NK-92 (cell line): ENCODE results near the gene FBXO2.

ENCODE experiments used
- DNase-seq: peaks from one replicate; lab custom pipeline; 2025; ENCODE audit not compliant: unreplicated experiment; lab: John Stamatoyannopoulos, UW

FBXO2 gene

DNA sequence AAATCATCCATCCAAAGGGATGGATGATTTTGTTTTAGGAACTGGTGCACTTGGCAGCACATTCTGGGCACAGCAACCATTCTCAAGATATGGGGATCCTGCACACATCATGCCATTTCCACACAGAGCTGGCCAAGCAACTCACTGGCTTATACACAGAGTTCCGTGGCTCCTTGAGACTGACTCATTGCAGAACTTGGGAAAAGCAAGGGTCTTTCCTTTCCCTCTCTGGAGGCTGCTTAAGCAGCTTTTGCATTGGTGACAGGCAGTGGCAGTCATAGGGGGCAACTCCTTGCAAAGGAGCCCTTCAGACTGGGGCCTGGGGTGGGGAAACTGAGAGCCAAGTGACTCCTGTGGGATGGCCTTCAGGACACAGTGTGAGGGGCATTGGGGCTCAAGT is 28.6 kb upstream of the FBXO2 start:
- DNase-seq, result no peak

DNA sequence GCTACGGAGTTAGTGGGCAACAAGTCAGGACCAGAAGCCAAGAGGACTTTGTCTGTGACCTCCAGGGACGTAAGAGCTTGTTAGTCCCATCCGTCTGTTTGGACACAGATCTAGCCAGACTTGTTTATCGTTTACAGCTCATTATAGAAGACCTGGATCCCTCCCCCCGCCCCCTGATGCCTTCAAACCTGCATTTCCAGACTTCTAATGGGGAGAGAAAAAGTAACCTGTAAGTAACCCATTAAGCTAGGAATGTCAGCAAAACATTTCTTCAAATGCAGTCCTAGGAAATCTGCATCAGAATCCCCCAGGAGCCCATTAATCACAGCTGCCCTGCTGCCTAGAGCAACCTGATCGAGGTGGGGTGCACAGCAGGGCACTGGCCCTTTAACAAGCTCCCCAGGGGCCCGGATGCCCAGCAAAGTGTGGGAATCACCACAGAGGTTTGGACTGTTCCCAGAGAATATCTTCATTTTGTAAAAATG is 28.1 kb upstream of the FBXO2 start:
- no peak for DNase-seq

DNA sequence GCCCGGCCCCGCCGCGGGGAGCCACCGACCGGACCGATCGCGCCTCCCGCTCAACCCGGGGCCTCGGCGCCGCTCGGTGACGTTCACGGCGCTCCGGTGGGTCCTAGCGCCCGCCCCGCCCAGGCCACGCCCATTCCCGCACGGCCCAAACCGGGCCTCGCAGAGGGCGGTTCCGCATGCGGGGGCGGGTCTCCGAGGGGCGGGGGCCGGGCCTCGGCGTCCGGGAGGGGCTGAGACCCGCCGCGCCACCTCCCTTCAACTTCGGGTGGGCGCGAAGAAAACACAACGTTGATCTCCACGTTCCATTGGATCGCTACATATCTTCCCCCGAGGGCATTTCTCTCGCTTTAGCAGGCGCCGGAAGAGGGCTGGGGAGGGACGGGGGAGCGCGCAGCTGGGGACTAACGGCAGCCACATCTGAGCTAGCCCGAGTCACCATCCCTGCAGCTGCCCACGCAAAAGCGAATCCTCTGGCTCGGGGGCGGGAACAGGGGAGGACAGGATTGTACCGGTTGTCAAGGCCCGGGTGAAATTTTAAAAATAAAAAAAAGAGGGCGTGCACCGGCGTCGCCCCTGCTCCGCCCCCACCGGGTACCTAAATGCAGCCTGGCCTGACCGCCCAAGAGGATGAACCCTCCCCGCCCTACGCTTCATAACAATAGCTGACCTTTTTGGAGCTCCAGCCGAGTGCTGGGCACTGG is 27.0 kb upstream of the FBXO2 start, which contains the start of gene MAD2L2:
MAD2L2 (minus strand) TSS at position 78 of the 701 bp plus-strand sequence. CDS start 547 bp downstream, outside the sequence.
- DNase-seq, result no peak

DNA sequence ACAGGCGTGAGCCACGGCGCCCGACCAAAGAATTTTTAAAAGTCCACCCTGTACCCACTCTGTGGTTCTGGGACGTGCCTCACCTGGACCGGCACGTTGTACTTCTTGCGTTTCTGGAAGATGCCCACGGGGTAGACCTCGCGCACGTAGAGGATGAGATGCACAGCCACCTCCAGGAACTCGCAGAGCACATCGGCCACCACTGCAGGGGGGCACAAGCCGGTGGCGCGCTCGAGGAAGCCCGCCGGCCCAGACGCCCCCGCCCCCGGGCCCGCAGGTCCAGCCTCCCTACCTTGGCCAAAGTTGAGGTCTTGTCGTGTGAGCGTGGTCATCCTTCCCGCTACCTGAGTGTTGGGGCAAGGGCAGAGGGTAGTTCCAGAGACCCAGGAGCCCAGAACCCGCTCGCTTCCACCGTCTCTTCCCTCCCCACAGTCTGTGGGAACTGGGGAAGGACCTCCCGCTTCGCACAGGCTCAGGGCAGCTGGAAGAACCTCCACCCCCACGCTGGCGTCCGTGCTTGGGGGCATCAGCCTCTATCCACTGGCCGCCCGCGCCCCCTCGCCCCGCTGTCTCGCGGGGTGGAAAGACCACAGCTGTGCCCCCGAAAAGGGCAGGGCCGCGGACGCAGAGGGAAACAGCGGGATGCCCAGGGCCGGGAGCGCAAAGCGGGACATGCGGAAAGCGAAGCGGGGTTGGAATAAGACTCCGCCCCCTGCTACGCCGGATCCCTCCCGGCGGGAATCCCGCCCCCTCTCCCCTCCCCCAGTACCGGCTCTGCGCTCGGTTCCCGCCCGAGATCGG is 26.2 kb upstream of the FBXO2 start:
- DNase-seq, result no peak

DNA sequence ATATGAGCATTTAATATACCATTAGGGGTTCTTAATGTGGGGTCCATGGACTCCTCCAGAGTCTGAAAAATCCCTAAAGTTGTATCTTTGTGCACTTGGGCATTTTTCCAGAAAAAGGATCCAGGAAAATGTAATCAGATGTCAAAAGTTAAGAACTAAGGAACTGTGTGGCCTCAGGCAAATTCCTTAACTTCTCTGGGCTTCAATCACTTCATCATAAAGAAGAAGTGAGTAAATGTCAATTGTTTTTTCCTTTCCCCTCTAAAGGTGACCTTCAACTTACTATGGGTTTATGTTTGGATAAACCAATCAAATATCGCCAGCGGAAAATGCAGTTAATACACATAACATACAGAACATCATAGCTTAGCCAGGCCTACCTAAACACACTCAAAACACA is 24.2 kb upstream of the FBXO2 start:
- no peak for DNase-seq

DNA sequence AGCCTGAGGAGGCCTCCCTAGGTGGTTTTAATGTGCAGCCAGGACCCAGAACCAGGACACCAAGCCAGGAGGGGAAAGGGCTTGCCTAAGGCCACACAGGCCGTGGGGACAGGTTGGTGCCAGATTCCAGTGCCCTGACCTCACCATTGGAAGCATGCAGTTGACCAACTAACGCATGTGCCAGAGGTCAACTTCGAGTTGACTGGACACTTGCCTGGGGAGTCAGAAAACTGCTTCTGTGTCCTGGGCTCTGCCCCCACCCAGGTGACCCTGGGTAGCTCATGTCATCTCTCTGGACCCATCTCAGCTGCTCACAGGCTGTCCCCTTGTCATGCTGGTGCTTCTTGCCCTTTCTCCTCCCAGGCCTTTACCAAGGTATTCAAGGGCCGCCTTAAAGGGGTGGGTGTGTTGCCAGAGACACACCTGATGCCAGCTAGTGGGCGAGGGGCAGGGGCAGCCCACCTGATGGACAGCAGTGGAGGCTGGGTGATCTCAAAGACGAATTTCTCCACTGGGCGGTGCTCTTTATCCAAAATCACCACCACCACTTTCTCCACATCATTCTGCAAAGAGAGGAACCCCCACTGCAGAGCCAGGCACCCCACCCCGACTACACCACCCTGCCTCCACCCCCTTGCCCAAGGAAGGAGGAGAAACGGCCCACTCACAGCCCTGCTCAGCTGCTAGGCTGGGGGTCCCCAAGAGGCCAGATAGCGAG is 22.3 kb upstream of the FBXO2 start:
- no peak for DNase-seq

DNA sequence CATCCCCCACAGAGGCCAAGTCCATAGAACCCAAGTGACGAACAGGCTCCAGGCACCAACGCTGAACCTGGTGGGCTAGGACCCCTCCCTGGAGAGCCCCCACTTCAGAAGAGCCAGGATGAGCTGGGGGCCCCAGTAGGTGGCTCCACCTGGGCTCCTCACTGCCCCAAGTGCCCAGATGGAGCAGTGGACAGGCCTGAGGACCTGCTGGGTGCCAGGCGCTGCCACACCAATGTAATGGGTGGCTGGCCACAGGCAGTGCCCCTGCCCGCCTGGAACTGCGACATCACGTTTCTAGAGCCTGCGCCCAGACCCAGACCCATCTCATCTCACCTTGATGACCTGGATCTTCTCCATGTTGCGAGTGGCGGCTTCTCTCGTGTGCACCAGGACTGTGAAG is 21.1 kb upstream of the FBXO2 start:
- DNase-seq, result no peak

DNA sequence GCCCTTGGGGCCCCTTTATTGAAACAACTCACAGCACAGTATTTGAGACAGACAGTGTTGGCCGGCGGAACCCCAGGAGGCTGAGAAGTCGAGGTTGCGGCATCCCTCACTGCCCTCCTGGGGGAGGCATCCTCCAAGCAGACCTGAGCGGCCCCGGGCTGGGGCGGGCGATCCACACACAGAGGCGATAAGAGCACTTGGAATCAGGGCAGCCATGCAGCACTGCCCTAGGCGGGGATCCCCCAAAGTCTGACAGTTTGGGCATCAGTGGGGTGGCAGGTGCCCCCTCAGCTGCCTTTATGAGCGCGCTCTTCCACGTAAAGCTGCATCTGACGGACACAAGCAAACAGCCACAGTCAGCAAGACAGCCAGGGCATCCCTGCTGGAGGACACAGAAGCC is 20.3 kb upstream of the FBXO2 start:
- no peak for DNase-seq

DNA sequence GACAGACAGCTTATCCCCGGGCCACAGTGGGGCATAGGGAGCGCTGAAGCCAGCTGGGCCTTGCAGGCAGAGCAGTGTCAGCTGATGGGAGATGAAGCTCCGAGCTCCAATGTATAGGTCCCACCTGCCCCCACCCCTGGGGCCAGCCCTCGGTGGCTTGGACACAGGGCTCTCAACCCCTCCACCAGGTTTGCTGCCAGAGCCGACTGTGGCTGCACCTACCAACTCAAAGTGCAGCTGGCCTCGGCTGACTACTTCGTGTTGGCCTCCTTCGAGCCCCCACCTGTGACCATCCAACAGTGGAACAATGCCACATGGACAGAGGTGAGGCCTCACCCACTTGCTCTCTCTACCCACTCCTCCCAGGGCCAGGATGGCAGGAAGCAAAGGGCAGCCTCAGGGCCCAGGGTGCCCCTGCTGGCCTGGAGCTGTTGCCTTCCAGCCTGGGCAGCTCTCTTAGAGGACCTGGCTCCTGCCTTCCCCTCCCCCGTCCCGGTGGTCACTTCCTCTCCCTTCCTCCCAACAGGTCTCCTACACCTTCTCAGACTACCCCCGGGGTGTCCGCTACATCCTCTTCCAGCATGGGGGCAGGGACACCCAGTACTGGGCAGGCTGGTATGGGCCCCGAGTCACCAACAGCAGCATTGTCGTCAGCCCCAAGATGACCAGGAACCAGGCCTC is 19.0 kb upstream of the FBXO2 start:
- DNase-seq, result no peak

DNA sequence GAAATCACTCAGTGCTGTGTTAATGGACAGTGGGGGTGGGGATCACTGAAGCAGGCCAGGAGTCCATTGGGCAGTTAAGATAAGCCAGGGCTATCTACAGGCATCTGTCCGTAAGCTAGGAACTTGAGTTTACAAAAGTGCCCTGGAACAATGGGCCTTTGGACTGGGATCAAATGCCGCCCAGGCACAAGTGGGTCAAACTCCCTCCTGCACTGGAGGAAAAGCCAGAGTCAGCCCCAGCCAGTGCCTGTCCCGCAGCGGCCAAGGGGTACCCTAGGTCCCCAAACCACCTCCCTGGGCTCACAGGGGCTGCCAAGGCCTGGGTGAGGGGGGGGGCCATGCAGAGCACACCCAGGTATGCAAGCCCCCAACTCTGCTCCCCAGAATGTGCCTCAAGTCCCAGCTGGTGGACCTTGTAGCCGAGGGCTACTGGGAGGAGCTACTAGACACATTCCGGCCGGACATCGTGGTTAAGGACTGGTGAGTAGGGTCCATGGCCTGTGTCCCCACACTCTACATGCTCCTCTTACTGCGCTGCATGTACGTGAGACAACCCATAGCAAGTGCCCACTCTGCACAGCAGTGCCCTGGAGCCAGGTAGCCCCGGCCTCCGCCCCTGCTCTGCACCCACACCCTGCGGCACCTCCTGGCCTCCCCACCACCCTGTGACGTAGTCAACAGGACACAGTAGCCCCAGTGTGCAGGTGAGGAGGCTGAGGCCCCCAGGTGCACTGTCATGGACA is 17.5 kb upstream of the FBXO2 start:
- no peak for DNase-seq

DNA sequence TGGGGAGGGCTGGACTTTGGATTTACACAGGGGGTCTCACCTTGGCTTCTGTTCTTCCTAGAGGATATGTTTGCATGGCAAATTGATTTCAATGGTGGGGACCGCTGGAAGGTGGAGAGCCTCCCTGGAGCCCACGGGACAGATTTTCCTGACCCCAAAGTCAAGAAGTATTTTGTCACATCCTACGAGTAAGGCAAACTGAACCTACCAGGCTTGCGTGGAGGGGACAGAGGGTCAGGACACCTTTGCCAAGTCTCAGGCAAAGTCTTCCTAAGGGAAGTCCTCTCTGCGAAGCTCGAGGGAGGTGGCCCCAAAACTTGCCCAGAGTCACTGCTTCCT is 16.9 kb upstream of the FBXO2 start:
- DNase-seq, result no peak

DNA sequence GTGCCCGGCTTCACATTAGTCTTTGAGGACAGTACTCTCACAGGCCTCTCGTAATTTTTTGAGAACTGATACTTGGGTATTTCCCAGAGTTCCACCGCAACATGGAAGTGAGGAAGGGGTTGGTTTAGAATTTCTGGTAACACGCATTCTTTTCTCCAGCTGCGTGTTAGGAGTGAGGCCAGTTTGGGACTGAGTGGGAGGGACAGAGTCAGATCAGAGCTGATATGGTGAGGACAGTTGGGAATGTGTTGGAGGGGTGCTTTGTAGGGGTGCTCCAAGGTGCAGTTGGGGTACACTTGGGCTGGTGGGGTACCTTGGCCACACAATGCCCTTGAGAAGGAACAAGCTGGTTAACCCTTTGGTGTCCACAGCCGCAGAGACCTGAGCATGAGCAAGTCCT is 16.5 kb upstream of the FBXO2 start:
- DNase-seq, result no peak

DNA sequence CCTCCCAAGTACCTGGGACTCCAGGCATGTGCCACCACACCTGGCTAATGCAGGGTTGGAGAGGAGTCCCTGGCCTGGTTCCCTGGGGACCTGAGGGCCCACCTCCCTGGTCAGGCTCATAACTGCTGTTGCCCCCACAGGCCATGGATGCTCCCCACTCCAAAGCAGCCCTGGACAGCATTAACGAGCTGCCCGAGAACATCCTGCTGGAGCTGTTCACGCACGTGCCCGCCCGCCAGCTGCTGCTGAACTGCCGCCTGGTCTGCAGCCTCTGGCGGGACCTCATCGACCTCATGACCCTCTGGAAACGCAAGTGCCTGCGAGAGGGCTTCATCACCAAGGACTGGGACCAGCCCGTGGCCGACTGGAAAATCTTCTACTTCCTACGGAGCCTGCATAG is 14.3 kb upstream of the FBXO2 start:
- no peak for DNase-seq

DNA sequence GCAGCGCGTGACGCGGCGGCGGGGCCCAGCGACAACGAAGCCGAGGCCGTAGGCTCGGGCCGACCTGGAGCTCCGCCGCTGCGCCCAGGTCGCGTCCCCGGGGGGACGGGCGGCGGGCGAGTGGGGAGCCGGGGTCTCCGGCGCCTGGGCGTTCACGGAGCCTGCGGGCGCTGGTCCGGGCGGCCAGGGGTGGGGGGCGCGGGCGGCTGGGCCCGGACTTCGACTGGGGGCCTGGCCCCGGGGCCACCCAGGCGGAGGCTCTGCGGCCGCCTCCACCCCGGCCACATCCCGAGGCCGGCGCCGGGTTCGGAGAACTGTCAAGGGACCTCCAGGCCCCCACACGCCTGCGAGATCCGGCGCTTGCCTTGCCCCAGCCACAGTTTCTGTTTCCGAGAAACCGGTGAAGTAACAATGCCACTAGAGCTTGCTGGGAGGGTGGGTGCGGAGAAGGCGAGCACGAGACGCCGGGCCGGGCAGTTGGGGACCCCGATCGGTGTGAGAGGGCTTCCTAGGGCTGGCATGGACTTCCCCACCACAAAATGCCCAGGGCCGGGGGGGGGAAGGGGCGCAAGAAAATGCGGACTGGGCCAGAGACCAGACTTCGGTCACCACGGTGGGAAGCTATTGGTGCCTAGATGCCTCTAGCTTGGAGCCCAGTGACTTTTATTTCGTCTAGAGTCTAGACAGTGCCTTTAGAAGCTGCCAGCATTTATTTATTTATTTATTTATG is 10.3 kb upstream of the FBXO2 start:
- DNase-seq, result no peak

DNA sequence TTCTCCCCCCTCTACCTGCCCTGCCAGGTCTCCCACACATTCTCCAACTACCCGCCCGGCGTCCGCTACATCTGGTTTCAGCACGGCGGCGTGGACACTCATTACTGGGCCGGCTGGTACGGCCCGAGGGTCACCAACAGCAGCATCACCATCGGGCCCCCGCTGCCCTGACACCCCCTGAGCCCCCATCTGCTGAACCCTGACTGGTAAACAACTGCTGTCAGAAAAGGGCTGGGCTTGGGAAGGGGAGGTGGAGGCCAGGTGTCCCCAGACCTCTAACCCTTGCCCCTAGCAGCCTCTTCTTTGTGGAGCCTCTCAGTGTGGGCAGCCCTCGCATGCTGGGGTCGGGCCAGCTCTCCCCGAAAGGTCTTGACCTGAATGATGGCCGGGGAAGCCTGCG is 6.9 kb upstream of the FBXO2 start:
- no peak for DNase-seq

DNA sequence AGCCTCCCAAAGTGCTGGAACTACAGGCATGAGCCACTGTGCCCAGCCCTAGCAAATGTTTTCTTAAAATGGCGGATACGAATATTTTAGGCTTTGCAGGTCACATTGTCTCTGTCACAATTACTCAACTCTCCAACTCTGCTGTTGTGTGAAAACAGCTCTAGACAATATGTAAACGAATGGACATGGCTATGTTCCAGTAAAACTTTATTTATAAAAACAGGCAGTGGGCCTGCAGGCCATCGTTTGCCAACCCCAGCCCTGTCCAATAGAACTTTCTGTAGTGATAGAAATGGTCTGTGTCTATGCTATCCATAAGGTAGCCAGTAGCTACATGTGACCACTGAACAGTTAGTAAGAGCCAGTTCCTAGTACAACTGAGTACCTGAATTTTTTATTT is 5.5 kb upstream of the FBXO2 start:
- DNase-seq, result no peak

DNA sequence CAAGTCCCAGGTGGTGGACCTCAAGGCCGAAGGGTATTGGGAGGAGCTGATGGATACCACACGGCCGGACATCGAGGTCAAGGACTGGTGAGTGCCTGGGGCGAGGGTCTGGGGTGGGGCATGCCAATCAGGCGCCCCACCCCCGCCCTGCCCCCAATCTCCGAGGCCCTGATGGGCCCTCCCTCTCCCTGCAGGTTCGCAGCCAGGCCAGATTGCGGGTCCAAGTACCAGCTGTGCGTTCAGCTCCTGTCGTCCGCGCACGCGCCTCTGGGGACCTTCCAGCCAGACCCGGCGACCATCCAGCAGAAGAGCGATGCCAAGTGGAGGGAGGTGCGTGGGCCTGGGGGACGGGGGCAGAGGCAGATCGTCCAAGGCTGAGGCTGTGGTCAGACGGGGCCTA is 4.3 kb upstream of the FBXO2 start:
- no peak for DNase-seq

DNA sequence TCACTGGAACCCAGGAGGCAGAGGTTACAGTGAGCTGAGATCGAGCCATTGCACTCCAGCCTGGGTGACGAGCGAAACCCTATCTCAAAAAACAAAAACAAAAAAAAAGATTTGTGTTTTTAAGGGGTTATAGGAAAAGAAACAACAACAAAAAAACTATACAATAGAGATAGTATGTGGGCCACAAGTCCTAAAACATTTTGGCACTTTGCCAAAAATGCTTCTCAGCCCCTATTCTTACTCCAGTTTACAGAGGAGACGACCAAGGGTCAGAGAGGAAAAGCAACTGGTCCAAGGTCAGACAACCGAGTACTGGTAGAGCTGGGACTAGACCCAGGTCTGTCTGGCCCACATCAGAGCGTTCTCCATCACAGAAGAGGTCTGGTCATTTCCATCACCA is 3.4 kb upstream of the FBXO2 start:
- no peak for DNase-seq

DNA sequence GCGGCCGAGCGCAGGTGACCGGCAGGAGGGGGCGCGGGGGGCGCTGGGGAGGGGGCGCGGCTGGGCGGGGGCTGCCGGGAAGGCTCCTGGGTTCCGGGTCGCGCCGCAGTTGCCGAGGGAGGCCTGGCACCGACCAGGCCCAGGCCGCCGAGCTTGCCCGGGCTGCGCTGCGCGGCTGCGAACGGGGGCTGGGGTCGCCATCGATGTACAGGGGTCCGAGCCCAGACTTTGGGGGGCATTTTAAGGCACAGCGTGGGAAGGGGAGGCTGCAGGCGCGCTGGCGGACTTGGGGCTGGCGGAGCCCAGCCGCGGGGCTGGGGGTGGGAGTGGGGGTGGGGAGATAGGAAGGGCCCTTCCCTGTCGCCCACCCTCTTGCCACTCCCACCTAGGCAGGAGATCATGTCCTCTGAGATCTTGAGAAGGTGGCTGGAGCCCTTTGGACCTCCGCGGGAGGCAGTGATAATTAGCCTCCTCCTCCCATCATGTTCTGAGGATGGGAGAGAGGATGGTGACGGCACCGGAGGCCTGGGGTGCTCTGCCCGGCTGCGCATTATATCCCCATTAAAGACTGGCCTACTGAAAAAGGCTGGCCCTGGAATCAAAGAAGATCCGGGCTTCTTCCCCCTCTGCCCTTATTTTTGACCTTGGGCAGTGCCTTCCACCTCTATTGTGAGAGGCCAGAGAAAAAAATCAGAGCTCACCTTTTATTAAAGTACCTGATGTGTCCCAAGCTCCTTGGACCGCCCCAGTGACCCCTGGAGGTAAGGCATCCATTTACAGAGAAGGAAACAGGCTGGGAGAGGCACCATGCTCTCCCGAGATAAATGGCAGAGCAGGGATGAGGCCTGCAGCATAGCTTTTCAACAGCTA is 945 bp upstream of the FBXO2 start:
- no peak for DNase-seq
